ENCODE data around the gene PACRG. TPM values are rescaled to one million over a fixed set of nuclear protein-coding genes. Genes with fewer than 3 reads are reported as not detected.

The PACRG gene
- total and polyA plus RNA-seq, 3 donors from 2014 or later: 54.0 to 84.6 (median 81.7) TPM

DNA sequence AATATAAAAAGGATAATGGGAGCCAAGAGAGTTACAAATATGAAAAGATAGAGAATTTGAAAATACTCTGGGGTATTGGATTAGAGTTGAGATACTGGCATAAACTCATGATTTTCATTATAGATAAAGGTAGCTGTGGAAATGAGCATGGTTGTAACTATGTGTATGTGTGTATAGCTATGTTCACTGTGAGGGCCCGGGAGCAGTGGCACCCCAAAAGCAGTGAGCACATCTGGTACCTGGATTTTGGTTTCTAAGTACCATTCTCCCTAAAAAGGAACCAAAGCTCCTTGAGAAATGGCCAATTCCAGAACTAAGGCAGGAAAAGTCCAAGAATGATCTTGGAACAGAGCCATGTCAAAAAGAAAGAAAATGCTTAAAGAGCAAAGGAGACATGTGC is 484.3 kb downstream of the PACRG start:
- intact Hi-C loops (cut with DNase I; ENCODE audit: low total_unique reads): no loop called here
- H3K36me3 ChIP-seq (ENCODE audit: low read depth, missing control alignments): no peaks in the 10 kb centered on the region
- no peak for DNase-seq
- H3K9me3 ChIP-seq: no peaks in the 10 kb centered on the region
- H3K4me3 ChIP-seq: no peak overlapping the region
- 23 to 100% methylated on average over 1 of the region's 1 CpG for WGBS, 2 donors
- TF ChIP-seq, protein P1, sequence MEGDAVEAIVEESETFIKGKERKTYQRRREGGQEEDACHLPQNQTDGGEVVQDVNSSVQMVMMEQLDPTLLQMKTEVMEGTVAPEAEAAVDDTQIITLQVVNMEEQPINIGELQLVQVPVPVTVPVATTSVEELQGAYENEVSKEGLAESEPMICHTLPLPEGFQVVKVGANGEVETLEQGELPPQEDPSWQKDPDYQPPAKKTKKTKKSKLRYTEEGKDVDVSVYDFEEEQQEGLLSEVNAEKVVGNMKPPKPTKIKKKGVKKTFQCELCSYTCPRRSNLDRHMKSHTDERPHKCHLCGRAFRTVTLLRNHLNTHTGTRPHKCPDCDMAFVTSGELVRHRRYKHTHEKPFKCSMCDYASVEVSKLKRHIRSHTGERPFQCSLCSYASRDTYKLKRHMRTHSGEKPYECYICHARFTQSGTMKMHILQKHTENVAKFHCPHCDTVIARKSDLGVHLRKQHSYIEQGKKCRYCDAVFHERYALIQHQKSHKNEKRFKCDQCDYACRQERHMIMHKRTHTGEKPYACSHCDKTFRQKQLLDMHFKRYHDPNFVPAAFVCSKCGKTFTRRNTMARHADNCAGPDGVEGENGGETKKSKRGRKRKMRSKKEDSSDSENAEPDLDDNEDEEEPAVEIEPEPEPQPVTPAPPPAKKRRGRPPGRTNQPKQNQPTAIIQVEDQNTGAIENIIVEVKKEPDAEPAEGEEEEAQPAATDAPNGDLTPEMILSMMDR (IDR thresholded peaks at IDR 0.05): no peak
- no peak for TF ChIP-seq POLR2A (IDR thresholded peaks at IDR 0.05)
- H3K27ac ChIP-seq: no peak overlapping the region
- H3K4me1 ChIP-seq: no peaks in the 10 kb centered on the region
- no peaks in the 10 kb centered on the region for H3K27me3 ChIP-seq

DNA sequence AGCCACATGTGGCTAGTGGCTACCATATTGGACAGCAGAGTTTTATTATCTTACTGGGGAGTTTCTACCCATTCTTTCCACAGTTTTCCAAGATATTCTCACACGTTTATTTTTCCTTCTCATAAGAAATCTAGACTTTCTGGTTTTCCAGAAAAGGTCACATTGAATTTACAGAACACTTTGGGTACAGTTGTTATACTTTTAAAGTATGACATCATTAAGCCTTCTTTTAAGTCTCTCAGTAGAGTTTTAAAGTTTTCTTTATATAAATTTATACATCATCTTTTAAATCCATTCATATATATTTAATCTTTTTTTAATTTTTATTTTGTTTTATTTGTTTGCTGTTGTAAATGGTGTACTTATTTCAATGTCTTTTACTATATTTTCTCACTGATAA is 486.5 kb downstream of the PACRG start:
- no peaks in the 10 kb centered on the region for H3K36me3 ChIP-seq (ENCODE audit: low read depth, missing control alignments)
- no peak for DNase-seq
- H3K27me3 ChIP-seq: no peaks in the 10 kb centered on the region
- TF ChIP-seq, protein P1 (IDR thresholded peaks at IDR 0.05): no peak
- no peak for TF ChIP-seq POLR2A (IDR thresholded peaks at IDR 0.05)
- no peaks in the 10 kb centered on the region for H3K4me1 ChIP-seq
- no peaks in the 10 kb centered on the region for H3K9me3 ChIP-seq
- no peak overlapping the region for H3K27ac ChIP-seq
- H3K4me3 ChIP-seq: no peak overlapping the region
- WGBS, 2 donors: 88 to 90% methylated on average over 1 of the region's 1 CpG
- intact Hi-C loops (cut with DNase I; ENCODE audit: low total_unique reads): no loop called here

DNA sequence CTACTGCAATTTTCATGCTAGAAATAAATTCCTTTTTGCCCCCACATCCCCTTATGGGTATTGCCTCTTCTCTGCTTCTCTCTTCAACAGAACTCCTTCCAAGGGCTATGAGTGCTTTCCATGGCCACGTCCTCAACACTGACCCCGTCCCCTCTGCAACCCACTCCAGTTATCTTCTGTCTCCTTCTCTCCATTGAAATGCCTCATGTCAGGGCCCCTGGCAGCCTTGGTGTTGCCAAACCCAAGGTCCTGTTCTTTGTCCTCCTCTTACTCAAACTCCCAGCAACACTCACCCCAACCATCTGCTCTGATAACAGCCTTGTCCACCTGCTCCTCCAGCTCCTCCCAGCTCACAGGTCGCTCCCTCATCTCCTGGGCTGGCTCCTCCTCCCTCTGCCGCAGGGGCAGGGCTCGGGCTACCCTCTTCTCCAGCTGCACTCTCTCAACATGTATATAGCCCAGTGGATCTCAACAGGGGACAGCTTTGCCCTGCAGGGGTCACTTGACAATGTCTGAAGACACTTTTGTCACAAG is 490.7 kb downstream of the PACRG start:
- no peaks in the 10 kb centered on the region for H3K9me3 ChIP-seq
- 83 to 87% methylated on average over 5 of the region's 5 CpGs for WGBS, 2 donors
- no peaks in the 10 kb centered on the region for H3K27me3 ChIP-seq
- DNase-seq: no peak
- no peaks in the 10 kb centered on the region for H3K4me1 ChIP-seq
- no peaks in the 10 kb centered on the region for H3K36me3 ChIP-seq (ENCODE audit: low read depth, missing control alignments)
- H3K27ac ChIP-seq: no peak overlapping the region
- H3K4me3 ChIP-seq: no peak overlapping the region
- intact Hi-C loops (cut with DNase I; ENCODE audit: low total_unique reads): no loop called here
- TF ChIP-seq, protein P1 (IDR thresholded peaks at IDR 0.05): no peak
- TF ChIP-seq POLR2A (IDR thresholded peaks at IDR 0.05): no peak

DNA sequence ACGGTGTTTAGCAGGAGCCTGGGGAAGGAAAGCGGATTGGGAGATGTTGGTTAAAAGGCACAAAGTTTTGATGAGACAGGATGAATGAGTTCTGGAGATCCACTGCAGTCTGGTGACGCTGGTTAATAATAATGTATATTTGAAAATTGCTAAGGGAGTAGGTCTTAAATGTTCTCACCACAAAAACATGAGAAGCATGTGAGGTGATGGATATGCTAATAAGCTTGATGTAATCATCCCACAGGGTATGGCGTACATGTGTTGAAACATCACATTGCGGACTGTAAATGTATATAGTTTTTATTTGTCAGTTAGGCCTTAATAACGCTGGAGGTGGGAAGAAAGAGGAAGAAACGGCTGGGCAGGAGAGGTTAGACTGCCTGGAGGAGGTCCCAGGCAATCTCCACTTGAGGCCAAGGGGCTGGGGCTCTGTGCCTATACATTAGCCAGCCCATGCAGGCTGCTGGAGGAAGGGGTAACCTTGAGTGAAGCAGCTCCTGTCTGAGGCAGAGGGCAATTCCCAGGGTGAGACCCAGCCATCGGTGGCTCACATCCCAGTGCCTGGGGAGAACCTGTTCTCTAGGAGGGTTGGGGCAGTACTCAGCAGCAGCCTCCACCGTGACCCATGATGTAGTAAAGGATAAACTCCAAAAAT is 498.5 kb downstream of the PACRG start:
- Histone ChIP-seq H3K36me3 (ENCODE audit: low read depth, missing control alignments) (no peaks in the 10 kb centered on the region), H3K4me1 (no peaks in the 10 kb centered on the region)

More for the DNA sequence above, 498.5 kb downstream of the PACRG start:
- intact Hi-C loops (cut with DNase I; ENCODE audit: low total_unique reads): no loop called here
- no peaks in the 10 kb centered on the region for H3K27me3 ChIP-seq
- no peak overlapping the region for H3K4me3 ChIP-seq
- TF ChIP-seq POLR2A (IDR thresholded peaks at IDR 0.05): no peak
- TF ChIP-seq, protein P1 (IDR thresholded peaks at IDR 0.05): no peak
- 91% methylated on average over 8 to 9 of the region's 9 CpGs for WGBS, 2 donors
- no peak for DNase-seq
- no peaks in the 10 kb centered on the region for H3K9me3 ChIP-seq
- no peak overlapping the region for H3K27ac ChIP-seq

Data from testis (tissue), 3 donors.